Measurements from ENCODE around the gene C6orf89.

The C6orf89 gene

DNA sequence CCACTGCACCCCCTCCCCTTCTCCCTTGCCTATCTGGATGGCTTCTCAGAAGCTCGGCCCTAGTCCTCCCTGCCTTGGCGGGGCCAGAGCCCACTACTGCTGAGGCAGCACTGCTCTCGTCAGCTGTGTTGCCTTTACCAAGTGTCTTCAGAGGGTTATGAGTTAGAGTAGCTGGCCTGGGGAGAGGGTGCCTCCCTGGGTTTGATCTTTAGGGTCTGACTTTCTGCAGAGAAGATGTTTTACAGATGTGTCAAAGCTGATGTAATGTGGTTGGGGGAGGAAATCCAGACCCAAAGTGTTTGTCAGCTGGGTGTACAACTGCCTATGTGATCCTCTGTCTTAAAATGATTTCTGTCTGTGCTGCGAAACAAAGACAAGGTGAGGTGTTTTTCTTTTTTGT is 38.4 kb downstream of the C6orf89 start:
- TF ChIP-seq CTCF (IDR thresholded peaks at IDR 0.05), result no peak

DNA sequence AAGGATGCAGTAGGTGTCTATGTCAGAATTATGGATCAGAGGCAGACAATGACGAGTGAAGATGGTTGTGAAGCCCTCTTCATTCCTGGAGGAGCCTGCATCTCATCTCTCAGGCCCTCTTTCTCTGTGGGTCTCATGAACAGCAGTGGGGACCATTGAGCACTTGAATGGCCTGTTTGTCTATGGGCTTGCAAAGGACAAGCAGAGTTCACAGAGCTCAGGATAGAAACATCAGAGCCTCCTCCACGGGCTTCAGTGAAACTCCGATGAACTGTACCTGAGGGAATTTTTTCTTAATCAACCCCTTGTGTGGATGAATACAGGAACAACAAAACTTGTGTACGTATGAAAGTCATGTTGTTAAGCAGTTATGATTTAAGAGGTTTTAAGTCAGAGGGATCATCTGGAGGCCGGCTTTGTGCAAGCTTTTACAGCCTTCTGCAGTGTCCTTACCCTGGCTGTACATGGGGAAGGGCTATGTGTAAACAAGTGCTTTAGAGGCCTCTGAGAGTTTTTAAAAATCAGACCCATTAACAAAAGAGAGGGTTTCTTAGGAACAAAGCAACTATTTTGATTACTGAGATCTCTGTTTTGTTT is 39.1 kb downstream of the C6orf89 start:
- TF ChIP-seq CTCF (IDR thresholded peaks at IDR 0.05), result no peak

DNA sequence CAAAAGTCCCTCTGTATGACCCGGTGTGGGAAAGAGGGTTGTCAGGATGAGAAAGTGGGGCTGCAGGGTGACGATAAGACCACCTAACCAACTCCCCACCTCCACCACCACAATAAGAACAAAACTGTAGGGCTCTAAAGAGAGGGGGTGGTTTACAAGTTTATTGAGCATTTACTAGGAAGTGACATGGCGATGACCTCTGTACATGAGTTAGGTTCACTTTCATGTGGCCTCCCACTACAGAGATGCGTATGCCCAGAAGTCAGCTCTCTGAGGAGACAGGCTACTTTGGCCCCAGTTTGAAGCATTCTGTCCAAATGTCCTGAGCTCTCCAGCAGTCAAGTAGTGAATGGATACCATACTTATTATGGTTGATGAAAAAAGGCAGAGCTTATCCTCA is 40.1 kb downstream of the C6orf89 start:
- TF ChIP-seq CTCF (IDR thresholded peaks at IDR 0.05), result no peak

DNA sequence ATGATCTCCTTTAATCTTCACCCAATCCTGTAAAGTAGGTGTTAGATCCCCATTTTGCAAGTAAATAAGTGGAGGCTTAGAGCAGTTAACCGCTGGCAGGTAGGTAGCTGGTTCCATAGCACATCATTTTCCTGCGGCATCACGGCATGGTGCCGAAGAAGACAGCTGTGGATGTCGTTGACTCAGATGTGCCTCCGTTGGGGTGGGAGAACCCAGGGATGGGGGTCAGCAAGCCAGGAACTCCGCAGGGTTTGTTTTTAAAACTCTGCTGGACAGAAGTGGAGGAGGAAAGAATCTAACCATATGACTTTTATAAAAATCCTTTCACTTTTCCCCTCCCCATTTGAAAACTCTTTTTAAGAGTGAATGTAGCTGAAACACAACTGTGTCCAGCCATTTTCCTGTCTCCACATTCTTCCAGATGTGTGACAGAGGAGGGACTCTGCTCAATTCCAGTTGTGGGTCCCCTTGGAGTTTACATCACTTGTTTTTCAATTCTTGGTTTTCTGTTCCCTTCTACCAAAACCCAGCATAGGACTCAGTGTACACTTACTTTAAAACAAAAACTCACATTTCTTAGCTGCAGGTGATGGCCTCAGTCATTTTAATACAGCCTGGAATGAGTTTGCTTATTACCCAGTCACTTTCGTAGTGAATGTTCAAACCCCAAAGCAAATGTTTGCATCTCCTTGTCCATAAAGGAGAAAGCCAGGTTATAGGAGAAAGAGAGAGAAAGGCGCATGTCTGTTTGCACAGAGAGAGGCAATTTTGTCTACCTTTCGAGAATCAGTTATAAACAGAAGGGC is 41.2 kb downstream of the C6orf89 start:
- TF ChIP-seq CTCF (IDR thresholded peaks at IDR 0.05), result no peak

GRCh38 chr6:36927691-36928546 is 42.2 kb downstream of the C6orf89 start:
- no peak for TF ChIP-seq CTCF (IDR thresholded peaks at IDR 0.05)

DNA sequence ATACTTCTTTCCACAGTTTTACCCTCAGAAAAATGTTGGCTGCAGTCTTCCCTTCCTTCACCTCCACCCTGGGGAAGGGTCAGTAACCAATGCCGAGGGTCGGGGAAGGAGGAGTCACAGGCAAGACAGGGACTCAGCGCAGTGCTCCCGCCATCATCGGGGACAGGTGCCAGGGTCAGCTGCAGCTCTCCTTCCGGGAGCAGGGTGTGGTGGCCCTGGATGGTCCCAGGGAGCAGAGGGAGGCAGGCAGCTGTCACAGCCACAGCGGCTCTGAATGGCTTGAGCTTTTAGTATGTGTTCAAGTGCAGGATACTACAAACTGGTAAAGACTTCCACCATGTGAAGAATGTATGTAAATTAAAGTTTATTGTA is 42.8 kb downstream of the C6orf89 start:
- no peak for TF ChIP-seq CTCF (IDR thresholded peaks at IDR 0.05)

DNA sequence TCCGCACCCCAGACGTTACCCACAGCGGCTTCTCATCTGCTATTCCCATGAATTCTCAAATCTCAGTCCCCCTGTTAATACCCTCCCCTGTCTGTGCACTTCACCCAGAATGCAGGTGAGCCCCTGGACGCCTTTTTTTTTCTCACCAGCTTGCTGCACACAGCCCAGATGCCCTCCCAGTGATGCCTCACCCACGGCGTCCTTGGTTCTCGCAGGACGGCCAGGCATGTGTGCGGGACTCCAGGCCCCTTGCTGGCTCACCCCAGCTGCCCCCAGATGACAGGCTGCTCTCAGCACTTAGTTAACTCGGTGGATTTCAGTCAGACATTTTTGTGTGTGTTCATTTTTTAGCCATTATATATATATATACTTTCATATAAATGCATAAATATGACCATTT is 43.4 kb downstream of the C6orf89 start:
- no peak for TF ChIP-seq CTCF (IDR thresholded peaks at IDR 0.05)

All from LNCAP (cell line).